Measurements from ENCODE around the gene OCIAD2. TPM values are rescaled to one million over a fixed set of nuclear protein-coding genes. Genes with fewer than 3 reads are reported as not detected.
A peak's percentile ranks its signal among the peaks of the same experiment; 100 is the strongest.

OCIAD2 gene
- total RNA-seq, 1 experiment from 2014 or later = 255 TPM

DNA sequence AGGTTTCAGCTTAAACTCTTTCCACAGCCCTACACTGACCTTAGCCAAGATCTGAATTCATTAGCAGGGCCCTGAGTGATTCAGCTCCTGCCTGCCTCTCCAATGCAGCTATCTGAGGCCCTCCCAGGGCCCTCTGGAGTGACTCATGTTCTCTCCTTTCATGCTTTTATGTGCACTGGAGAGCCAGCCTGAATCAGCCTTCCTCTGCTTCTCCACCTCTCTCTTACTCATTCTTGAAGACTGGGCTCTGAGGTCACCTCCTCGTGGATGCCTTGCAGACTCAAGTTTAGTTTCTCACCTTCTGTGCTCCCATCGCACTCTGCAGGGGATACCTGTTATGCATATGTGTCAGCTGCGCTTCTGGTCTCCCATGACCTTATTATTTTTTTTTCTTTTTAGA lies 3.1 kb upstream of the OCIAD2 start:
- ChIA-PET CTCF (interaction anchor here (0.6 kb wide), 2 partner anchors 34 to 117 kb away, joined by 5 to 8 read pairs; no protein-coding TSS in a partner anchor), POLR2A (ENCODE audit: unreplicated experiment) (no interaction called here)
- BruUV-seq (replicated peaks) = no TSS peak
- peak; percentile 94 for DNase-seq
- TF ChIP-seq EZH2phosphoT487 (IDR thresholded peaks at IDR 0.05; ENCODE audit: borderline replicate concordance, low read length) = no peak
- TF ChIP-seq, protein P1, sequence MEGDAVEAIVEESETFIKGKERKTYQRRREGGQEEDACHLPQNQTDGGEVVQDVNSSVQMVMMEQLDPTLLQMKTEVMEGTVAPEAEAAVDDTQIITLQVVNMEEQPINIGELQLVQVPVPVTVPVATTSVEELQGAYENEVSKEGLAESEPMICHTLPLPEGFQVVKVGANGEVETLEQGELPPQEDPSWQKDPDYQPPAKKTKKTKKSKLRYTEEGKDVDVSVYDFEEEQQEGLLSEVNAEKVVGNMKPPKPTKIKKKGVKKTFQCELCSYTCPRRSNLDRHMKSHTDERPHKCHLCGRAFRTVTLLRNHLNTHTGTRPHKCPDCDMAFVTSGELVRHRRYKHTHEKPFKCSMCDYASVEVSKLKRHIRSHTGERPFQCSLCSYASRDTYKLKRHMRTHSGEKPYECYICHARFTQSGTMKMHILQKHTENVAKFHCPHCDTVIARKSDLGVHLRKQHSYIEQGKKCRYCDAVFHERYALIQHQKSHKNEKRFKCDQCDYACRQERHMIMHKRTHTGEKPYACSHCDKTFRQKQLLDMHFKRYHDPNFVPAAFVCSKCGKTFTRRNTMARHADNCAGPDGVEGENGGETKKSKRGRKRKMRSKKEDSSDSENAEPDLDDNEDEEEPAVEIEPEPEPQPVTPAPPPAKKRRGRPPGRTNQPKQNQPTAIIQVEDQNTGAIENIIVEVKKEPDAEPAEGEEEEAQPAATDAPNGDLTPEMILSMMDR (conservative IDR thresholded peaks at IDR 0.05; ENCODE audit: low read depth, low read length) = no peak
- TF ChIP-seq EZH2 (IDR thresholded peaks at IDR 0.05; ENCODE audit: low read length, unreplicated experiment) = no peak
- H3K4me1 ChIP-seq (ENCODE audit: insufficient read depth, low read length) = peaks cover 52% of the 10 kb centered on the region
- no peaks in the 10 kb centered on the region for H3K27me3 ChIP-seq (ENCODE audit: low read length)
- H3K4me2 ChIP-seq (ENCODE audit: low read length) = peak overlapping the region; percentile 58
- 0 out of 2 replicates have a peak, but pooled peaks cover under 1% of the 10 kb centered on the region for H3K36me3 ChIP-seq (ENCODE audit: low read depth, low read length)
- H3K79me2 ChIP-seq (ENCODE audit: low read length) = peaks cover 23% of the 10 kb centered on the region
- no peaks in the 10 kb centered on the region for H3K9me2 ChIP-seq (replicated peaks; ENCODE audit: low read length)
- no peak overlapping the region for H2AFZ ChIP-seq (ENCODE audit: low read length)
- ATAC-seq = peak; percentile 89
- H3K4me3 ChIP-seq (ENCODE audit: low read length) = no peak overlapping the region
- no peaks in the 10 kb centered on the region for H4K20me1 ChIP-seq (ENCODE audit: low read length)
- peak overlapping the region; percentile 84 for H3K27ac ChIP-seq (ENCODE audit: low read length)
- no peaks in the 10 kb centered on the region for H3F3A ChIP-seq (ENCODE audit: low read length, unreplicated experiment)
- no peaks in the 10 kb centered on the region for H3K9me3 ChIP-seq (ENCODE audit: low read length)
- intact Hi-C loops (cut with micrococcal nuclease) = loop anchor here (2.0 to 10.0 kb wide), 4 partner anchors 31 to 132 kb away; no protein-coding TSS in a partner anchor
- no peak overlapping the region for H3K9ac ChIP-seq (ENCODE audit: low read length)

DNA sequence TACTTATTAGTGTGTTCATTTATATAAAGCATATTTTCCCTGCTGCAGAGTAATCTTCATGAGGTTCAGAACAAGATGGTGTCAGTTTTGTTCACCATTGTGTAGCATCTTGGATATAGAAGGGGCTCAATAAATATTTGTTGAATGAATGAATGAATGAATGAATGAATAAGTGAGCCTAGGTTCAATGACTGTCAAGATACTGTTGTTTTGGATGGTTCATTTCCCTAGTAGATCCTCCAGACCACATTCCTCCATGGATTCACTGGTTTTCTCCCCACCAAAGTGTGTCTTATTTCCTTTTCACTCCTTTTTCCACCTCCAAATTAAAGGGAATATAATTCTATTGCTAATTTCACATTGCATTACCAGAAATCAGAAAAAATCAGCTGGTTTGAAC lies 2.1 kb upstream of the OCIAD2 start:
- Histone ChIP-seq H3K27ac (ENCODE audit: low read length) (peak overlapping the region; percentile 84), H3K4me2 (ENCODE audit: low read length) (no peak overlapping the region)
- intact Hi-C loops (cut with micrococcal nuclease) = loop anchor here (2.0 to 10.0 kb wide), 4 partner anchors 32 to 131 kb away; no protein-coding TSS in a partner anchor

More for the DNA sequence above, 2.1 kb upstream of the OCIAD2 start:
- ATAC-seq (no peak), DNase-seq (no peak)
- H3K4me1 ChIP-seq (ENCODE audit: insufficient read depth, low read length) = peaks cover 56% of the 10 kb centered on the region
- ChIA-PET POLR2A (ENCODE audit: unreplicated experiment) (no interaction called here), CTCF (no interaction called here)
- H3K4me3 ChIP-seq (ENCODE audit: low read length) = no peak overlapping the region
- no peaks in the 10 kb centered on the region for H4K20me1 ChIP-seq (ENCODE audit: low read length)
- H3K9ac ChIP-seq (ENCODE audit: low read length) = no peak overlapping the region
- no peaks in the 10 kb centered on the region for H3K9me3 ChIP-seq (ENCODE audit: low read length)
- no TSS peak for BruUV-seq (replicated peaks)
- no peaks in the 10 kb centered on the region for H3K9me2 ChIP-seq (replicated peaks; ENCODE audit: low read length)
- H2AFZ ChIP-seq (ENCODE audit: low read length) = no peak overlapping the region
- H3K27me3 ChIP-seq (ENCODE audit: low read length) = no peaks in the 10 kb centered on the region
- H3K79me2 ChIP-seq (ENCODE audit: low read length) = peaks cover 31% of the 10 kb centered on the region
- H3K36me3 ChIP-seq (ENCODE audit: low read depth, low read length) = peaks cover 9% of the 10 kb centered on the region; the same call in 1 of the 2 replicates
- no peaks in the 10 kb centered on the region for H3F3A ChIP-seq (ENCODE audit: low read length, unreplicated experiment)
- TF ChIP-seq EZH2 (IDR thresholded peaks at IDR 0.05; ENCODE audit: low read length, unreplicated experiment) = no peak
- TF ChIP-seq, protein P1 (conservative IDR thresholded peaks at IDR 0.05; ENCODE audit: low read depth, low read length) = no peak
- TF ChIP-seq EZH2phosphoT487 (IDR thresholded peaks at IDR 0.05; ENCODE audit: borderline replicate concordance, low read length) = no peak
